Measurements from ENCODE around the gene TAC3.
"Not testable (repeated sequence)": the region's sequence is repeated elsewhere in the genome, so short reads cannot be mapped to it uniquely, and the experiment has no call there.

The TAC3 gene

DNA sequence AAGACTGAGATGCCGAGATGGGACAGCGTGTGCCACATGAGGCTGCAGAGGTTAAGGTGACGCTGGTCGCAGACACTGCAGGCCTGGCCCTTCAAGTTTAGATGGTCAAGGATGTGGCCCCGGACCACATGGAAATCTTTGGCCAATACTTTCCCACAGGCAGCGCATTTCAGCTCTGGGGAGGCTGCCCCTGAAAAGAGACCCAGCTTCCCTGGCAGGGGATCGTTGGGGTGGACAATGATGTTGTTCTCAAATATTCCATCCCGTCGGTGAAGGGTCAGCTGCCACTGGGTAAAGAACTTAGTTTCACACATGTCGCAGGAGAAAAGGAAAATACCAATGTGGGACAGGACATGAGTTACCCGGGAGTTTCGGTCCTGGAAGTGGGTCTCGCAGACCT is 12.9 kb downstream of the TAC3 start:
- DNase-seq = no peak

DNA sequence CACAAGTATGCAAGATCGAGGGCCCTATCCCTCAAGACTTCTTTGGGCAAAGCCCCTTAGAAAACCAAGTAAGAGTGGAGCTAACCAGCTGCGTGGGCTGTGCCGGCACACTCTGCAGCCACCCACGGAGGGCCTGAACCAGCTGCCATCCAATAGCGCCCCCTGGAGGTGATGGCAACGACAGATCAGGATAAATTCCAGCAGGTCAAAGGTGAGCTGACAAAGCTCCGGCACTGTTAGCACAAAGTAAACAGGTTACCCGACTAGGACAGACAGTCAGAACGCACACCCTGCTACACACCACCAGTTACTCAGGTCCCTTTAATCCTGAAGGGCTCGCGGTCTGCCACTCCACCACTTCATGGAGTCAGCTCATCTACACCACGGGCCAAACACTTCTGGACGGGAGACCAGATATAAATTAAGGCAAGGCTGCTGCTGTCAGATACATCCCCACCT is 14.9 kb downstream of the TAC3 start:
- DNase-seq = peak; percentile 79

DNA sequence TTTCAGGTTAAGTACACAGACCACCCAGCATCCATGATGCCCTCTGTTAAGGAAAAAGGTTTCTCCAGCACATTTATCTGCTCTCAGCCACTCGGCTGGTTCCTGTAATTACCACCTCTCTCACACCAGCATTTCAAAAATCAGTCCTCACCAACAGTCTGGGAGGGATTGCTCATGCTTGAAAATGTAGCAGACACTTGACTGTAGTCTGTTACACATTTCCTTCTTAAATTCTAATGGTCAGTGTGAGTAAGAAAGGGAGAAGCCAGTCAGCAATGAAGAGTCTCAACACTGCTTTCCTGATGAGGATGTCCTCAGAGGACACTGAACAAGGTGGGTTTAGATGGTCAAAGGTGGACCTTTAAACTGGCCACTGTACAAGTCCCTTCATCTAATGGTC is 15.9 kb downstream of the TAC3 start:
- DNase-seq = no peak

DNA sequence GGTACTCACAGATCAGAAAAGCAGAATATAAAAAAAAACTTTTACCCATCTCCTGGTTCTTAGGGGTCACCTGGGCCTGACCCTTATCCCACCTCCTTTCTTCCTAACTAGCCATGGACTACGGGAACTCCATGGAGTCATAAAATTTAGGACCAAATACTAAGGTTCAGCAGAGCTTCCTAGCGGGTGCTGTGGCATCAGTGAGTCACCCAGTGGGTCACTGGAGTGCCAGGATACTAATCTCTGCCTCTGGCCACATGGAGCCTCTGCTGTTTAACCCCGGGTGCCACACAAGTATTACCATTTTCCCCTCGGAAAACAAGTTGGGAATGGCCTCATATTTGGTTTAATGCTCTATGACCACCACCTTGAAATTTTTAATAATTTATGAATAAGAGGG is 16.9 kb downstream of the TAC3 start:
- no peak for DNase-seq

DNA sequence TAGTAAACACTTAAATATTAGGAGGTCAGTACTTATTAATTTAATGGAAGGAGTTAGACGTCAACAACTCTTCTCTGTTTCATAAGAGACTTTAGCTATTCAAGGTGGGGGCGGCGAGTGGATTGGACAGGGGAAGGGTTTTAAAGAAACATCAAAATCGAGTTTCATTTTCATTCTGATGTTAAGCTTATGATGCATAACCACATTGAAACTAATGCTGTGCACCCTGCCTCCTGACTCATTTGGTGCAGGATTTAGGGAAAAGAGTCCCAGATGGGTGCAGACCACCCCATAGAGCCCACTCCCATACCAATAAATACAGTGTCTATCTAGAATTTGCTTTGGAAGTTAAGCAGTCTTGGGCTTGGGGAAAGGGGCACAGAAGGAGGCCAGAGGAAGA is 17.3 kb downstream of the TAC3 start:
- DNase-seq = no peak

DNA sequence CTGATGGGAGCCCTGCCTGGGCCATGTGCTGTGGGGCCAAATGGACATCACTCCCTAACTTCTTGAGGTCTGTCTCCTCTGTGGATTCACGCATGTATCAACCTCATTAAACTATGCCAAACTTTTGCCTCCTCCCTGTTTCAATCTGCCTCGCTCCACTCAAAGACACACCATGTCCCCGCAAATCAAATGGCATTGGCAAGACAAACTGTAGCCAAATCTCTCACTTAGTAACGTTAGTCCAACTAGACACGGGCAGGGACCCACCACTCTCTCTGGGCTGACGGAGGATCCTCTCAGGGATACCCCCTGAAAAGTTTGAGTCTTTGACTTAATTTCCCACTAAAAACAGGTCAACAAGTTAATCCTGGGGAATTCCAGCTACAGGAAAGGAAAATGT is 18.0 kb downstream of the TAC3 start:
- DNase-seq = no peak

DNA sequence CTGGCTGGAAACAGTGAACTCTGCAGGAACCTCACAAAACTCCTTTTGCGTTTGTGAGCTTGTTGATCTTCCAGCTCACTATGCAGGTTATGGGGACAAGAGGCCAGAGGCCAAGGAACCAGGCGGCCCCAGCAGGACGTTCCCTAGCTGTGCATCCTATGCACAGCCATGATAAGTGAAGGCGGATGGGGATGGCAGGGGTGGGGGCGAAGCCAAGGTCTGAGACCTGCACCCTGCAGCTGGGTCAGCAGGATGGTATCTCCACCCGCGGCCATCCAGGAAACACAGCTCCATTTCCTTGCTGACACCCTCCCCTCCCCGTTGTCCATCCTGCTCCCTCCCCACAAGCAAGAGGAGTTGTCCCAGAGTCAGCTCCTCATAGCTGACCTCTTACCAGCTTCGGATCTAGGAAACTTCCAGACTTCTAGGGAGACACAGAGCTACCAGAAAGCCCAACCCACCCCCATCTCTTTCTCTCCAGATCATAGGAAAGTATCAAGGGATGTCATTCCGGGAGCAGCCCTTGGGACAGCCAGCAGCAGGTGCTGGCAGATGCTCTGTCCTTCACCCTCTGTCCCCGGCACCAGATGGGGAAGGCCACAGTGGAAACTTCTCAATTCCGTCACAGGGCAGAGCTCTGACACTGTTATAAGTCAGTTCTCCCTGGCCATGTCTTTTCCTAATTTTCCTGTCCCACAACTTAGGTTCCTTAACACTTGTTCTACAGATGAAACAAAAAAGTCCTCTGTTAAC is 19.4 kb downstream of the TAC3 start:
- no peak for DNase-seq

DNA sequence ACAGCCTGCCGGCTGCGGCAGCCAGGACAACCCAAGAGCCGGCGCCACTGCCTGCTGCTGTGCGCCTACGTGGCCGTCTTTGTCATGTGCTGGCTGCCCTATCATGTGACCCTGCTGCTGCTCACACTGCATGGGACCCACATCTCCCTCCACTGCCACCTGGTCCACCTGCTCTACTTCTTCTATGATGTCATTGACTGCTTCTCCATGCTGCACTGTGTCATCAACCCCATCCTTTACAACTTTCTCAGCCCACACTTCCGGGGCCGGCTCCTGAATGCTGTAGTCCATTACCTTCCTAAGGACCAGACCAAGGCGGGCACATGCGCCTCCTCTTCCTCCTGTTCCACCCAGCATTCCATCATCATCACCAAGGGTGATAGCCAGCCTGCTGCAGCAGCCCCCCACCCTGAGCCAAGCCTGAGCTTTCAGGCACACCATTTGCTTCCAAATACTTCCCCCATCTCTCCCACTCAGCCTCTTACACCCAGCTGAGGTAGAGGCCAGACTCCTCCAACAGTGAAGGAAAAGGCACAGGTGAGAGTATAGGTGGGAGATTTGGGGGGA is 20.3 kb downstream of the TAC3 start:
- DNase-seq = no peak

DNA sequence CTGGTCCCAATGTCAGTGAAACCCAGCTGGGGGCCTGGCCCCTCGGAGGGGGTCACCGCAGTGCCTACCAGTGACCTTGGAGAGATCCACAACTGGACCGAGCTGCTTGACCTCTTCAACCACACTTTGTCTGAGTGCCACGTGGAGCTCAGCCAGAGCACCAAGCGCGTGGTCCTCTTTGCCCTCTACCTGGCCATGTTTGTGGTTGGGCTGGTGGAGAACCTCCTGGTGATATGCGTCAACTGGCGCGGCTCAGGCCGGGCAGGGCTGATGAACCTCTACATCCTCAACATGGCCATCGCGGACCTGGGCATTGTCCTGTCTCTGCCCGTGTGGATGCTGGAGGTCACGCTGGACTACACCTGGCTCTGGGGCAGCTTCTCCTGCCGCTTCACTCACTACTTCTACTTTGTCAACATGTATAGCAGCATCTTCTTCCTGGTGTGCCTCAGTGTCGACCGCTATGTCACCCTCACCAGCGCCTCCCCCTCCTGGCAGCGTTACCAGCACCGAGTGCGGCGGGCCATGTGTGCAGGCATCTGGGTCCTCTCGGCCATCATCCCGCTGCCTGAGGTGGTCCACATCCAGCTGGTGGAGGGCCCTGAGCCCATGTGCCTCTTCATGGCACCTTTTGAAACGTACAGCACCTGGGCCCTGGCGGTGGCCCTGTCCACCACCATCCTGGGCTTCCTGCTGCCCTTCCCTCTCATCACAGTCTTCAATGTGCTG is 21.0 kb downstream of the TAC3 start:
- no peak for DNase-seq

DNA sequence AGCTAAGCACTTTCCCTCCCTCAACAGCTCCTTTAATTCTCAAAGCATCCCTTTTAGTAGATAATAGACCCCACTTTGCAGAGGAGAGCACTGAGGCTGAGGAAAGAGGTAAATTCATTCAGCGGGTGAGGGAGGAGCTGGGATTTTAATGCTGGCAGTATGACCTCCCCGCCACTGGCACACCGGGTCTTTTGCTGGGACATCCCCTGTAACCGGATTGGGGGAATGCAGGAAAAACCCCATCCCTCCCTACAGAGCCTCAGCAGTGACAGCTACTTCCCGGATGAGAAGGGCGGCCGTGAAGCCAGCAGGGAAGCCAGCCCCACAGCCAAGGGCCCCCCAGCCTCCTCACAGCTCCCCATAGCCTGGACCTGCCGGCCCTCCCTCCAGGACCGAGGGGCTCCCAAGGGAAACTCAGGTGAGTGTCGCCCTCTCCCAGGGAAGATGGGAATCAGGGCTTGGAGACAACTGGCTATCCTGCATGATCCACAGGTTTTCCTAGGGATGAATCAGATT is 22.0 kb downstream of the TAC3 start:
- no peak for DNase-seq

DNA sequence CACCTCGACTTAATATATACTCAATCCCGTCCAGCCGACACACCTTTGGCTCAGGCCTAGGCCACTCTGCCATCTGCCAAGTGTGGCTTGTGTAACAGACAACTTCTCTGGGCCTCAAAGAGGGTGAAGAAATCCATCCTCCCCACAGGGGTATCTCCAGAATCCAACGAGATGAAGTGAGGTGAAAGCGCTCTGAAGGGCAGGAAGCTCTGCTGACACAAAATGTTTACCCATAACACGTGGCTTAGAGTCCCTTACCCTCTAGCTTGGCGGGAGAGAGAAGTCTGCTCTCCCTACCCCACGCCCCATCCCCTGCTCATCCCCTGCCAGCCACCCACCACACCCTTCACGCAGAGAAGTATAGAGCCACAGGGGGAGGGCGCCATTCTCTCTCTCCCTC is 23.0 kb downstream of the TAC3 start:
- DNase-seq = no peak

DNA sequence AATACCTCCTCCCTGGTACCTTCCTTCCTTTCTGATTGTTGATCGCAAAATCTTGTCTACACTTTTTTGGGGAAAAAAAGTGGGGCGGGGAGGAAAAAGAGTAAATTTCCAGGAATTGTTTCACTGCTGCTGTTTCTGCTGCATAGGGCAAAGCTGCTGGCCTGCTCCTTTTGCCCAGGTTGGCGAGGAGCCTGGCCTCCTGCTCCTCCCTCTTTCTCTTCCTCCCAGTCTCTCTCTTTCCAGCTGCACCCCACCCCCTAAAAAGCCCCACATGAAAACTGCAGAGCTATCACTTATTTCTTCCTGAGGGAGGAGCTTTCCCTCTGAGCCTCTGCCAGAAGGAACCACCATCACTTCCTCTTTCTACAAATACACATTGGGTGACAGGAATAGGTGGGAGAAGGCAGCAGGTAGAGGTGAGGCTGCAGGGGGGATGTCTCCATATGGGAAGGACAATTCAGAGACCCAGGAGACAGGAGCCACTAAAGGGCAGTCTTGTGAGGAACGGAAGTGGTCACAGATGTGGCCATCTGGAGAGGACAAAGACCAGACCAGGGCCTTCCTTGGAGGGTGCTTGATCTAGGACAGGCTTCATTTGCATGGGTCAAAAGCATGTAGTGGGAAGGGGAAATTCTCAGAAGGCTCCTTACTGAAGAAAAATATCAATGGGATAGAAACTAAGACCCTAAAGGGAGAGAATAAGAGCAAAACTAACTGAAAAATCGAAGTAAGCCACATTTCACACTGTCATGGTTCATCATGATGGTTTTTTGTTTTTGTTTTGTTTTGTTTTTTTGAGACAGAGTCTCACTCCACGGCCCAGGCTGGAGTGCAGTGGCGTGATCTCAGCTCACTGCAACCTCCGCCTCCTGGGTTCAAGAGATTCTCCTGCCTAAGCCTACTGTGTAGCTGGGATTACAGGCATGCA is 24.7 kb downstream of the TAC3 start:
- DNase-seq = no peak

DNA sequence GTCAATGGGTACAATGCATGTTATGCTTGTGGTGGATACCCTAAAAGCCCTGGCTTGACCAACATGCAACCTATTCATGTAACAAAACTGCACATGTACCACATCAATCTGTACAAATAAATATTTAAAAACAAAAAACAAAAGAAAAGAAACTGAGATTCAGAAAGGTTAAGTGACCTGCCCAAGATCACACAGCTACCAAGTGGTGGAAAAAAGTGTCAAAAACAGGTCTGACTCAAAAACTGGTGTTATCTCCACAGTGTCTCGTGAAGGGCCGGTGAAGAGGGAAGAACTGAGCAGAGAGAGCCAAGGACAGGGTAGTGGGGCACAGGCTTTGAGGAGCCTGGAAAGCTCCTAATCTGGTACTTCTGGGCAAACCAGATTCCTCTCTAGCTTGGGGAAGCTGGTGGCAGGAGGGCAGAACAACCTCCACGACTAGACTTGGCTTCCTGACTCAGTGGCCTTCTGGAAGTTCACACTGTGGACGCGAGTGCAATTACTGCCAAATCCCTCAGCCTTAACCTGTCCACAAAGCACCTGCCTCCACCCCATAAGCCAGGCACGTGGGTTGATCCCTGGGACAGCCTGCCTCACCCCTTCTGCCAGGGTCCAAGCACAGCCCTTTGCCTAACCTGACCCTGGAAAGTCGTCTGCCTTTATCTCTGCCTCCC is 25.5 kb downstream of the TAC3 start:
- no peak for DNase-seq

DNA sequence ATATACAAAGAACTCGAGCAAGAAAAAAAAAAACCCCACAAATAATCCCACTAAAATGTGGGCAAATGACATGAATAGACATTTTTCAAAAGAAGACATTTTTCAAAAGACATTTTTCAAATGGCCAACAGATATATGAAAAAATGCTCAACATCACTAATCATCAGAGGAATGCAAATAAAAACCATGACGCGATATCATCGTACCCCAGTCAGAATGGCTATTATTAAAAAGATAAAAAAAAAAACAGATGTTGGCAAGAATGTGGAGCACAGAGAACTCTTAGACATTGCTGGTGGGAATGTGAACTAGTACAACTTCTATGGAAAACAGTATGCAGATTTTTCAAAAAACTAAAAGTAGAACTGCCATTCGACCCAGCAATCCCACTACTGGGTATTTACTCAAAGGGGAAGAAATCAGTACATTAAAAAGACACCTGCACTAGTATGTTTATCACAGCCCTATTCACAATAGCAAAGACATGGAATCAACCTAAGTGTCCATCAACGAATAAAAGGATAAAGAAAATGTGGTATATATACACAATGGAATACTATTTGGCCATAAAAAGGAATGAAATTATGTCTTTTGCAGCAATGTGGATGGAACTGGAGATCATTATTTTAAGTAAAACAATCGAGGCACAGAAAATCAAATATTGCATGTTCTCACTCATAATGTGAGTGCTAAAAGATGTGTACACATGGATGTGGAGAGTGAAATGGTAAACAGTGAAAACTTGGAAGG is 26.3 kb downstream of the TAC3 start:
- DNase-seq = no peak

DNA sequence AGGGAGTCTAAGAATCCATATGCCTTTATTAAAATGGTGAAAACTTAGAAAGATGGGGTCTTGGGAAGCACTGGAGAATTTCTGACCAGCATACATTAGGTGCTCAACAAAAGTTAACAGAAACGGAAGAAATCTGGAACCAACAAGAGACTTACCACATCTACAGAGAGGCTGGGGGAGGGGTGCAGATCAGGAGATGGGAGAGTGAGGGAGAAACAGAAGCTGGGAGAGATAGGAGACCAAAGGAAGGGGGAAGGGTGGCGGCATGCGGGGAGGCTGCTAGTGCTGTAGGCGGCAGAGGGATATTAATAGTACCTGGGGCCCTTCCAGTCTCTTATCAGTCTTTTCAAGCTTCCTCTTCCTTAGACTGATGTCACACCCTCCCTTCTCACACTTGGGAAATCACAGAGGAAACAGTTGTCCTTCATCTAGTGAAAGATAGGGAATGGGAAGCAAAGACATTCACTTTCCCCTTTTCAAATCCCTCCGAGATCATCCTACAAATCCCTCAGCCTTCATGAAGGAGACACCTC is 28.1 kb downstream of the TAC3 start:
- no peak for DNase-seq

DNA sequence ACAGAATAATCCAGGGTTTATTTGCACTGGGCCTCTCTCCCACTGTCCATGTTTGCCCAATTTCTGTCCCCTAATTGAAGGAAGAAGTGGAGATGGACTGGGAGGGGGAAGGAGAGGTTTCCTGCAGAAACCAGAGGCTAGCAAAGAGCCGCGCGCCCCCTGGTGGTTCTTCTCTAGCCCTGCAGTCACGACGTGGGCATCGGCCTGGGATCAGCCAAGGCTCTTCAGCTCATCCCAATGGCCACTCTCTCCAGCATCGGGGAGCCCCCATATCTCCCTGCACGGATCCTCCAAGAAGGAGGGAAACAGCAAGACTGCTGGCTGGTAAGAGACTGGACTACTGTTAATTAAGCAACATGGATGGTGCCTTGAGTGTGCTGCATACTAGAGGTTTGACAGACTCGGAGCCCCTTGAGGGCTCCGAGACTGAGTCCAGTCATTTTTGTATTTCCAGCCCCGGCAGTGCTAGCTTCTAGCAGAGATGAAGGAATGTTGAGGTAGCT is 28.7 kb downstream of the TAC3 start:
- DNase-seq = peak; percentile 72

DNA sequence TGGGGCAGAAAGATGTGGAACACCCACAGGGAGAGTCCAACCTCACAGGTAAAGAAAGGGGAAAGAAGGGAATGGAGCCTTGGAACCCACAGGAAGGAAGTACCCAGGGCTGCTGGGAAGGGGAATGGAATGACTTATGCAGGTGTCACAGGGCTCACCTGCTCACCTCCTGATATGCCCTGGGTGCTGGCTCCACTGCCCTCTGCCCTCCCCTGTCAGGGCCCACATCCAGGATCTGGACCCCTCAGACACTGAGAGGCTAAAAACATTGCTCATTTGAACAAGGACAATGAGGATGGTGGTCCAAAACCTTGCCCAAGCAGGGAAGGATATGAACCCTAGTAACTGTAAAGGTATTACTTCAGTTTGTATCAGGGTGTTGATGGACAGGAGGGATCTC is 29.3 kb downstream of the TAC3 start:
- no peak for DNase-seq

DNA sequence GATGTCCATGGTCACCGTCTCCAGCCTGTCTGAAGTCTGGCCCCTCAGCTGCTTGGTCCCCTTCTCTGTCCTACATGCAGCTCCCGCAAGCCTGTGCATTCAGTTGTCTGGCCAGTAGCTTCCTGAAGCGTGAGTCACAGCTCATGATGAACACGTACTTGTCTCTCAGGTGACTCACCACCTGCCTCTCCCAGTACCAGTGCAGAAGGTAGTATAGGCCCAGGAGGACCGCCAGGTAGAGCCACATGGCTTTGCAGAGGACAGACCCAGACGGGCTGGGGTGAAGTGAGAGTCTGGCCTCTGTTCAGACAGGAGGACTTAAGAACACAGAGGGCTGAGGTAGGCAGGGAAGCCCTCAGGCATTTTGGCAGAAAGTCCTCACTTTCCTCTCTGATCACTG is 30.6 kb downstream of the TAC3 start:
- DNase-seq = not testable (repeated sequence)

DNA sequence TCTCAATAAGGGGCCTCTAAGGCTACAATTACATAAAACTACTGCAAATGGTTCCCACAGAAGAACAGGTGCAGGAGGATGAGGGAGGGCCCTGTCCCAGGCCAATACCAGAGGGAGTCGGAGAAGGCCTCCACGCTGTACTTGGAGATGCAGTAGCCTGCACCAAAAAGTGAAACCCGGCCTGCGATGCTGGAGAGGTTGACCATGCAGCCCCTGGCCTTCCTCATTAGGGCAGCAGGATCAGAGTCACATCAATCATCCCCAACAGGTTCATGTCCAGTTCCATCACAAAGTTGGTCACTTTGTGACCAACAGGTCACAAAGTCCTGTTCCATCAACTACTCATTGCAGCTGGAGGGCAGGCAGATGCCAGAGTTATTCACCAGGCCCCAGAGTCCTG is 32.9 kb downstream of the TAC3 start:
- DNase-seq = no peak

DNA sequence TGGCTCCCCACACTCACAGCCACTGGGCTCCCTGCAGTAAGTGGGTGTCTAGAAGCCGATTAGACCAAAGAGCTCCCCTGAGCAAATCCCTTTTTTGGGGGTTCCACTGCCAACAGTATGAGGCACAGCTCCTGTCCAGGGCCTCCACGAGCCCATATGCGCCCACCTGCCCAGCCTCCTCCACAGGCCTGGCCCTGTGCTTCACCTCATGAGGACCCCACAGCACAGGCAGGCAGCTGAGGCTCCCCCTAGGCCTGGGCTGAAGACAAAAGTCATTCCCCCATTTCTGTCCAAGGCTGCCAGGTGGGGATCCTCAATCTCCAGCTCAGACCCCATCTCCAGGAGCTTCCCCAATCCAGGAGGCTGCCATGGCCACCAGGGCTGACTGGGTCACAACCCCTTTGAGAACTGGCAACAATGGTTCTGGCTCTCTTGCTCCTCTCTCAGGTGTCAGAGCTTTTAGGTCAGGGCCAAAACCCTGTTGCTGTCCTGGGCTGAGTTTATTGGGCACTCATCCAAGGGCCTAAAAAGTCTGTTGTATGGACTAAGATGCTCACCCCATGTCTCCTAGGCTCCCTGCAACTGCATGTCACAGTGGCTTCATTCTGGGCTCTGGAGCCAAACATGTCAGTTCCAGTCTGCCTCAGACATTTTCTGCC is 33.6 kb downstream of the TAC3 start:
- DNase-seq = not testable (repeated sequence)
